Measurements from ENCODE around the gene NECAB3.

The NECAB3 gene

DNA sequence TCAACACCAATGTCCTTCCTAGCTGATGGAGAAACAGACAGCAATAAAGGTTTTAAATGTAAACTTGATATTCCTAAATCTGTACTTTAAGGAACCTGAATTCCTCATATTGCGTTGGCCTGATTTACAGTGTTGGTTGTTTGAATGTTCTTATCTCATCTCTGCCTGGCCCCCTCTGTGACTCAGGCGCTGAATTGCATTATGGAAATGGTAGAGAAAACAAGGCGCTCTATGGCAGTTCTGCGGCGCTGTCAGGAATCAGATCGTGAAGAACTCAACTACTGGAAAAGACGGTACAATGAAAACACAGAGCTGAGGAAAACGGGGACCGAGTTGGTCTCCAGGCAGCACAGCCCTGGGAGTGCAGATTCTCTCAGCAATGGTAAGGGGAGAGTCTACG lies 44.7 kb downstream of the NECAB3 start:
- TF ChIP-seq, protein P1, sequence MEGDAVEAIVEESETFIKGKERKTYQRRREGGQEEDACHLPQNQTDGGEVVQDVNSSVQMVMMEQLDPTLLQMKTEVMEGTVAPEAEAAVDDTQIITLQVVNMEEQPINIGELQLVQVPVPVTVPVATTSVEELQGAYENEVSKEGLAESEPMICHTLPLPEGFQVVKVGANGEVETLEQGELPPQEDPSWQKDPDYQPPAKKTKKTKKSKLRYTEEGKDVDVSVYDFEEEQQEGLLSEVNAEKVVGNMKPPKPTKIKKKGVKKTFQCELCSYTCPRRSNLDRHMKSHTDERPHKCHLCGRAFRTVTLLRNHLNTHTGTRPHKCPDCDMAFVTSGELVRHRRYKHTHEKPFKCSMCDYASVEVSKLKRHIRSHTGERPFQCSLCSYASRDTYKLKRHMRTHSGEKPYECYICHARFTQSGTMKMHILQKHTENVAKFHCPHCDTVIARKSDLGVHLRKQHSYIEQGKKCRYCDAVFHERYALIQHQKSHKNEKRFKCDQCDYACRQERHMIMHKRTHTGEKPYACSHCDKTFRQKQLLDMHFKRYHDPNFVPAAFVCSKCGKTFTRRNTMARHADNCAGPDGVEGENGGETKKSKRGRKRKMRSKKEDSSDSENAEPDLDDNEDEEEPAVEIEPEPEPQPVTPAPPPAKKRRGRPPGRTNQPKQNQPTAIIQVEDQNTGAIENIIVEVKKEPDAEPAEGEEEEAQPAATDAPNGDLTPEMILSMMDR (IDR thresholded peaks at IDR 0.05; ENCODE audit: control insufficient read depth, insufficient read depth, low read depth, low read length, missing control alignments): no peak
- DNase-seq (ENCODE audit: low read depth): no peak

DNA sequence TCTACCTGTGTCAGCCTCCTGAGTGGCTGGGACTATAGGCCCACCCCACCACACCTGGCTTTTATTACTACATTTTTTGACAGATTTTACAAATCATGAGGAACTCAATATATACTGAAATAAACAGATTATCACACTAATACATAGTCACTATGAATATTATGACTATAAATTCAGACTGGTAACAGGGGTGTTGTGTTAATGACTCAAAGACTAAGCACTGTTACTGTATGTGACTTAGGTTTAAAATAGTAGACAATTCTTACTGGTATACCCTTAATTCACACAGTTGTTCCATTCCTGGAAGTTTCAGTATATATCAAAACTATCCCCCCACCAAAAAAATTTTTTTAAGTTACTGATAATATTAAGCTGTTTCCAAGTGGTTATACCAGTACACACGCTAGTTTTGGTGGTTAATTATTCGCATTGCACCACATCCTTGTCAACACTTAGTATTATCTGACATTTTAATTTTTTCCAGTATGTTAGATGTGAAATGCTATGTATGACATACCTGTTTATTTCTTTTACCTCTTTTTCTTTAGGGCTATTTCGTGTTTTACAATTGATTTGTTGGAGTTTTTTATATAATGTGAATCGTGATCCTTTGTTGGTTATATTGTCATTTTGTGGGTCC lies 46.5 kb downstream of the NECAB3 start:
- H3K4me3 ChIP-seq (ENCODE audit: control insufficient read depth, low read depth, low read length): no peak overlapping the region
- TF ChIP-seq, protein P1 (IDR thresholded peaks at IDR 0.05; ENCODE audit: control insufficient read depth, insufficient read depth, low read depth, low read length, missing control alignments): no peak
- DNase-seq (ENCODE audit: low read depth): no peak

More for the DNA sequence above, 44.7 kb downstream of the NECAB3 start:
- no peak overlapping the region for H3K4me3 ChIP-seq (ENCODE audit: control insufficient read depth, low read depth, low read length)

DNA sequence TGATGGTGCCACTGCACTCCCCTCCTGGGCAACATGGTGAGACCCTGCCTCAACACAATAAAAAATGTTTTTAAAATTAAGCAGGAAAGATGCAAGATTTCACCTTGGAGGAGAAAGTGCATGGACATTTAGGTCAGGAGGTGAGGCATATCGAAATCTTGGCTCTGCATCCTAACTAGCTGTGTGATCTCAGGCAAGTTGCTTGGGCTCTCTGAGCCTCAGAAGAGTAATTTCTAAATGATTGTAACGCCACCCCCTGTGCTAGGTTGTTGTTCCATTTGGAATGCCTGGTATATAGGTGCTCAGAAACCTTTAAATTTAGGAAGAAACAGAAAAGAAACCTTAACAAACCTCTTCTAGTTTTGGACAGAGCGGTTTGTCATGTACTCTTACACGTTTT lies 48.0 kb downstream of the NECAB3 start:
- TF ChIP-seq, protein P1 (IDR thresholded peaks at IDR 0.05; ENCODE audit: control insufficient read depth, insufficient read depth, low read depth, low read length, missing control alignments): no peak
- DNase-seq (ENCODE audit: low read depth): no peak
- H3K4me3 ChIP-seq (ENCODE audit: control insufficient read depth, low read depth, low read length): no peak overlapping the region

DNA sequence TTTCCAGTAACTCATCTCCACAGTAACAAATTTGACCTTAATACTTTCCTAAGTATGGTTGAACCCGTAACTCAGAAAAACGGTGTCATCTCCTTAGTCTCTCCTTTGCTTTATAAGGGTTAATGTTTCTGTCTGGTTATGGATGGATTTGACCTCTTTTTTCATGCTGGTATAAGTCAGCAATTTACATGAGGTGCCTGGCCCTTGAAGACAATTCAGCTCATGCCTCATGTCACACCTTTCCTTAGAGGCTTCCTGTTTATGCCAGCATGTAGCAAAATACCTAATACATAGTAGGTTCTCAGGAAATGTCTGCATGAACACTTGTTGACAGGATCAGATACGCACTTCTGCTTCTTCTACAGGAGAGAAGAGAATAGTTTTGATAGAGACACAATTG lies 49.8 kb downstream of the NECAB3 start:
- TF ChIP-seq, protein P1 (IDR thresholded peaks at IDR 0.05; ENCODE audit: control insufficient read depth, insufficient read depth, low read depth, low read length, missing control alignments): no peak
- H3K4me3 ChIP-seq (ENCODE audit: control insufficient read depth, low read depth, low read length): no peak overlapping the region
- DNase-seq (ENCODE audit: low read depth): no peak

DNA sequence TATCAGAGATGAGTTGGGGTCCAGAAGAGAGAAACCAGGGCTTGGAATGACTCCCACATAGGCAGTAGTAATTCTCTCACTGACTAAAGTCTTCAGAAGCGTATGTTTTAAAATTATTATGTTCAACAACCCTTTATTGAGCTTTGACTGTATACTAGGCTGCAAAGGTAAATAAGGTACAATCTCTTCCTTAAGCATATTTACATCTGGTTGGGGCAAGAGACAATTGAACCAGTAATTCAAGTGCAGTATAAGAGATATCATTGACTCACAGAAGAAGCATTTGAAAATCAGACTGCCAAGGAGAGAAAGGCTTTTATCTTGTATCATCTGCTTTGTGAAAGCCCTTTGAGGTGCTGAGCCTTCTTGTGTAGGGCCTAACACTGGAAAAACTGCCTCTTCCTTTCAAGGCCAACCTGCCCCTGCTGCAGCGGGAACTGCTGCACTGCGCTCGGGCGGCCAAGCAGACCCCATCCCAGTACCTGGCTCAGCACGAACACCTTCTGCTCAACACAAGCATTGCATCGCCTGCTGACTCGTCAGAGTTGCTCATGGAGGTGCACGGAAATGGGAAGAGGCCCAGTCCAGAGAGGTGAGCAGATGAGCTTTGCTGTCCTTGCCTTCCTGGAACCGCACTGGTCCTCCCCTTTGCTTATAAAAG lies 51.4 kb downstream of the NECAB3 start:
- H3K4me3 ChIP-seq (ENCODE audit: control insufficient read depth, low read depth, low read length): no peak overlapping the region
- DNase-seq (ENCODE audit: low read depth): no peak
- TF ChIP-seq, protein P1 (IDR thresholded peaks at IDR 0.05; ENCODE audit: control insufficient read depth, insufficient read depth, low read depth, low read length, missing control alignments): no peak

DNA sequence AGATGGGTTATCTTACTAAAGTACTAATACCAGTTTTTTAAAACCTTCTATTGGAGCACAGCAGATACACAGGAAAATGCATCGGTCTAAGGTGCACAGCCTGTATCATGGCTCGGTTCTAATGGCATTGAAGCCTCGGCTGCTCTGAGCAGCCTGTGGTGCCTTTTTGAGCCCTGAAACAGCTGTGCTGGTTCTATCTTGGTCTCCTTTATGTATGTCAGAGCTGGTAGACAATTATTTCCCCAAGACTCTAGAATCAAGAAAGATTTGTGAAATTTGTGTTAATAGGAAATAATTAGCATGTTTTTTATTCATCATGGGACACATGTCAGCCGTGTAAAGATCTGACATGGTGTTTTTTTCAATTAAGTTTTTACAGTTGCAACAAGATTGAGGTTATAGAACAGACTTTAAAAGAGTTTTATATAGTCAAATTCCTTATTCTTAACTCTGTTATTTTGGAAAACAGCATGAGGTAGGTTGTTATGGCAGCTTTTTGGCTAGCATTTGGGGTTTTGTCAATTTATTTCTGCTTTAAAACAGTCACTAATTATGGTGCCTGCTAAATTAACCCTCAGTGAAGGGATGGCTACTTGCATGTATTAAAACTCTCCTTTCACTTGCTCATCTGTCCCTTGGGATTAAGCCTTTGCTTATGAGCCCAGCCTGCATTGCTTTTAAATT lies 52.4 kb downstream of the NECAB3 start:
- H3K4me3 ChIP-seq (ENCODE audit: control insufficient read depth, low read depth, low read length): no peak overlapping the region
- no peak for DNase-seq (ENCODE audit: low read depth)
- TF ChIP-seq, protein P1 (IDR thresholded peaks at IDR 0.05; ENCODE audit: control insufficient read depth, insufficient read depth, low read depth, low read length, missing control alignments): no peak
